NCI-H1930 (cell line): ENCODE measurements around the gene MAD1L1.
"Not testable (repeated sequence)": the region's sequence is repeated elsewhere in the genome, so short reads cannot be mapped to it uniquely, and the experiment has no call there.

Experiments used
- DNase-seq, 2 experiments: peaks; one replicate each; lab custom pipeline; 2025; lab: John Stamatoyannopoulos, UW

The MAD1L1 gene

DNA sequence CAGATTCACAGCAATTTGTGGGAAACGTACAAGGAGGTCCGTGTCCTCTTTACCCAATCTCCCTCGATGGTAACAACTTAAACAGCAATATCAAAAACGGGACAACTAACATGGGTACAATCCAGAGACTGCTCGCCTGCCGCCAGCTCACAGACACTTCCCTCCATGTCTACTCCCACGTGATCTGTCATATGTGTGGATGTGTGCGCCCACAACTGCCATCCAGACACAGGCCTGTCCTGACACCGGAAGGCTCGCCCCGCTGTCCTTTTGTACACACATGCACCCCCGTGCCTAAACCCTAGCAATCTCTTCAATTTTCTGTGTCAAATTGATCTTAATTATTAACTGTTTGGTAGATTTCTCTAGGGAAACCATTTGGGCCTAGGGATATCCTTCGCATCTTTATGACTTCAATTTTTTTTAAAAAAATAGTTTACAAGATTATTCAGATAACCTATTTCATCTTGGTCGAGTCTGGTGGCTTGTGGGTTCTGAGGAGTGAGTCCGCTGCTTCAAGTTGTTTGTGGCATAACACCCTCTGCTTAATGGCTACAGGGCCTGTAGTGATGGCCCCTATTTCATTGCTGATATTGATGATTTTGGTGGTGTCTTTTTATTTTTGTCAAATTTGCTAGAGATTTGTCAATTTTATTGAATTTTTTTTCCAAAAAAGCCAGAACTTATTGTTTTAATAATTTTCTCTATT lies 260.6 kb downstream of the MAD1L1 start:
- no peak for DNase-seq

DNA sequence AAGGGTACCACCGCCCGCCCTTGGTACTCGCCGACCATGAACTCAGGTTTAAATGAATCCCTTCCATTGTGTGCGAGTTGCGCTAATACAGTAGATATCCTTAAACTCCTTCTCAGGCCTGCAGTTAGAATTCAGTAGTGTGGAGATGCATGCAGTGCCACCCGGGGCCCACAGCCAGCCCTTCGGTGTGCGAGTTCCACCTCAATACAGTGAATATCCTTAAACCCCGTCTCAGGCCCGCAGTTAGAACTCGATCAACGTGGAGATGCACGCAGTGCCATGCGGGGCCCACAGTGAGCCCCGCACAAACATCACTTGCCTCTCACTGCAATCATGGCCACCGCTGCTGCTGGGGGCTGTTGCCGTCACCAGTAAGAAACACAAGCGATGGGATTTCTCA lies 261.9 kb downstream of the MAD1L1 start:
- no peak for DNase-seq

DNA sequence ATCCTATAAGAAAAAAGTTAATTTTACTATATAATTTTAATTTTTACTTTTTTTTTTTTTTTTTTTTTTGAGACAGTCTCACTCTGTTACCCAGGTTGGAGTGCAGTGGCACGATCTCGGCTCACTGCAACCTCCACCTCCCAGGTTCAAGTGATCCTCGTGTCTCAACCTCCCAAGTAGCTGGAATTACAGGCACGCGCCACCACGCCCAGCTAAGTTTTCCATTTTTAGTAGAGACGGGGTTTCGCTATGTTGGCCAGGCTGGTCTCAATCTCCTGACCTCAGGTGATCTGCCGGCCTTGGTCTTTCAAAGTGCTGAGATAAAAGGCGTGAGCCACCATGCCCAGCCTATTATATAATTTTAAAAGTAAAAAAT lies 262.5 kb downstream of the MAD1L1 start:
- not testable (repeated sequence) for DNase-seq

- no peak for DNase-seq
Measured at GRCh38 chr7:1969459-1970284, 263.1 kb downstream of the MAD1L1 start.

DNA sequence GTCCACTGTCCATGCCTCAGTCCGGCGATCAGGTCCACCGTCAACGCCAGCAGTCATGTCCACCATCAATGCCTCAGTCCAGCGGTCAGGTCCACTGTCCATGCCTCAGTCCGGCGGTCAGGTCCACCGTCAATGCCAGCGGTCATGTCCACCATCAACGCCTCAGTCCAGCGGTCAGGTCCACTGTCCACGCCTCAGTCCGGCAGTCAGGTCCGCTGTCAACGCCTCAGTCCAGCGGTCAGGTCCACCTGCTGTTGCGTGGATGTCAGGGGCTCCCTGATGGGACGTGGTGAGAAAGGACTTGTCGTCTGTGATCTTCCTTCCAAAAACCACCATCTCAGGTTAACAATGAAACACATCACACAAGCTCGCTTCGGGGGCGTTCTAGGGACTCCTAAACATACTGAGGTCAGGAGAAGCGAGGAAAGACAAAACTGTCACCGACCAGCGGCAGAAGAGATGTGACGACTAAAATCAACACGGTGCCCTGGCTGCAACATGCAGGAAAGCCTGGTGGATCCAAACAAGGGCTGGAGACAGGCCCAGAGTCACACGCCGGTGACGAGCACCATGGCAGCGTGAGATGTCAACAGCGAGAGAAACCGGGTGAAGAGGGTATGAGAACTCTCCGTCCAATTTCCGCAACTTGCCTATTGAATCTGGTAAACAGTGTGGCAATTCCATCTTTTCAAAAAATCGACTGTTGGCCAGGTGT lies 264.2 kb downstream of the MAD1L1 start:
- DNase-seq, result no peak

DNA sequence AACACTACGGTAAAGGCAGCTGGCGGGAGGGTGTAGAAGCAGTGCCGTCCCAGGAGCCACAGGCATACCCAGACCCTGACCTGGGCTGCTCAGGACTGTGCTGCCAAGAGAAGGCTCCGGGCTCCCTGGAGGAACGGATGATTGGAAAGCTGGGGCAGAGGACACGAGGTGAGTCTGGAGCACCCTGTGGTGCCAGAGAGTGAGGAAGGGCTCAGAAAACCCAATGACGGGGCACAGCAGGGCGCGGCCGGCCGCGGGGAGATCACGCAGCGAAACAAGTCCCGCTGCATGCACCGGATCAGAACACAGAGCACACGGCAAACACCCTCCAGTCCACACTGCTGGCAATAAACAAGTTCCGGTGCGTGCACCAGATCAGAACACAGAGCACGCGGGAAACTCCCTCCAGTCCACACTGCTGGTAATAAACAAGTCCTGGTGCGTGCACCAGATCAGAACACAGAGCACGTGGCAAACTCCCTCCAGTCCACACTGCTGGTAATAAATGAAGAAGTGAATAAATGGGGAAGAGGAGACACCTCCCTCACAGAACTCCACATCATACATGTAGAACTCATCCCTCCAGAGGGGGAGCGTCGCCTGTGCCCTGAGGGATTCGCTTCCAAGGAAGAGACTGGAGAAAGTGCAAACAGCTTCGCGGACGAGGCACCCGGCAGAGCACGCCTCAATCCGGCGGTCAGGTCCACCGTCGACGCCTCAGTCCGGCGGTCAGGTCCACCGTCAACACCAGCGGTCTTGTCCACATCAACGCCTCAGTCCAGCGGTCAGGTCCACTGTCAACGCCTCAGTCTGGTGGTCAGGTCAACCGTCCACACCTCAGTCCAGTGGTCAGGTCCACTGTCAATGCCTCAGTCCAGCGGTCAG lies 265.0 kb downstream of the MAD1L1 start:
- no peak for DNase-seq

DNA sequence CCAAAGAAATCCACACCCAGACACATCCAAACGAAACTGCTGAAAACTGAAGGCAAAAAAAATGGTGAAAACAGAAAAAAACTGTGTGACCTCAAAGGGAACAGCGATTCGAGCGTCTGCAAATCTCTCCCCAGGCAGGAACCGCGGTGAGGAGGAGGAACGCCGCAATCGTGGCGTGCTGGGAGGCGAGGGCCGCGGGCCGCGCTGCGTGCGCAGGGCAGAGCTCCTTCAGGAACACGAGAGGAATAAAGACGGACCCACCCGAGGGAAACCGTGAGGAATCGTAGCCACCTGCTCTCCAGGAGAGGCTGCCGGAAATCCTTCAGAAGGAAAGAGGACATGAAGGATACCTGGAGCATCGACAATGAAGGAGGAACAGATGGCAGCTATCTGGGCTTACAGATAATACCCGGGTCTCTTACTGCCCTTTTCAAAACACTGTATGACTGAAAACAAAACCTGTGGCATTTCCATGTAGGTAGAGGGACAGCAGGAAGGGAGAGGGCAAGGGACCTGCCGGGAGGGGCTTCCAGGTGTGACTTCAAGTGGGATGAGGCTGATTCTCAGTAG lies 266.0 kb downstream of the MAD1L1 start:
- DNase-seq, result no peak

DNA sequence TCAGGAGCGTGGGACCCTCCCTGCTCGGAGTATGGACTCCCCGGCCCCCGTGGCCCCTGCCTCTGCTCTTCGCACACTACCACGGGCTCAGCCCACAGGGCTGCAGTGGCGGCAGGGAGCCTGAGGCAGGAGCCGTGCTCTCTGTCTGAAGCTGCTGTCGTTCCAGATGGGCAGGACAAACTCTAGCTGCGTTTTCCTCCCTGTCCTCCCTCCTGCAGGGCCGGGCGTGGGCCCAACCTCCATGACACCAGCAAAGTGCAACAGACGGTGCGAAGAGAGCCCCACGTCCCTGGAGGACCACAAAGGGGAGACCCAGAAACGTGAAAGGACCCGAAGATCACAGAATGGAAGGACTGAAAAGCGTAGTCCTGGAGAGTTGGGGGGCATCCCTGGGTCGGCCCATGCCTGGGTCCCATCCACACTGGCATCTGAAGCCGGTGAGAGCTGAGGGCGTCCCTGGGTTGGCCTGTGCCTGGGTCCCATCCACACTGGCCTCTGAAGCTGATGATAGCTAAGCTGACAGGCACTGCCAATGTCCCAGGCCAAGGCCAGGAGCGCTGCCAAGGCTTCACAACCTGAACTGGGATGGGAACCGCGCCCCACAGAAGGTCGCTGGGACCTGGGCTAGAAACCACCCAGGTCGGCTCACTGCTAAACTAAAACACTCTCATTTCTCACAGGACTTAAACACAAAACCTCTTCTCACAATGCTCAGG lies 267.0 kb downstream of the MAD1L1 start:
- DNase-seq, result no peak

DNA sequence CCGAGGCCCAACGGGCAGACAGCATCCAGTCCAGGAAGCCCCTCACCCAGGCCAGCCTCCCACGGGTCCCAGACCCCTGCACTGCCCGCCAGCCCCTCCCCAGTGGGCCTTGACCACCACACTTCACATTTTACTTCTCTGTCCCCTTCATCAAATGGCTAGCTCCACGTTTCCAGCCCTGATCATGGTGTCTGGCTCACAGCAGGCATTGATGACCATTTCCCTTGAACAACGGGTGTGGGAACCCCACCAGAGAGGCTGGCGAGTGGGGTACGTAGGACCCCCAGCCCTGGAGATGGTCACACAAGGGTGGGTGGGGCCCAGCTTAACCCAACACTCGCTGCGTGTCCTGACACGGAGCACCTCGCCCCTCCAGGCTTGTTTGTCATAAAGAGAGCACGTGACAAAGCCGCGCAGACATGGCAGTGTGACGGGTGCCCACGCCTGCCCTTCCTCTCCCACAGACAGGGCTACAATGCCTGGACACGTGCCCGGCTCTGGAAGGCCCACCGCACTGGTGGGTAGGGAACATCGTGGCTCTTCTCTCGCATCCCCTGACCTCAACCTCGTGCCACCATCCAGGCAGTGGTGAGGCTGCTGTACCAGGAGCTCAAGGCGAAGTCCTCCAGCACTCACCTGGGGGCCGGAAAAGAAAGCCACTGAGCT lies 267.7 kb downstream of the MAD1L1 start:
- no peak for DNase-seq

DNA sequence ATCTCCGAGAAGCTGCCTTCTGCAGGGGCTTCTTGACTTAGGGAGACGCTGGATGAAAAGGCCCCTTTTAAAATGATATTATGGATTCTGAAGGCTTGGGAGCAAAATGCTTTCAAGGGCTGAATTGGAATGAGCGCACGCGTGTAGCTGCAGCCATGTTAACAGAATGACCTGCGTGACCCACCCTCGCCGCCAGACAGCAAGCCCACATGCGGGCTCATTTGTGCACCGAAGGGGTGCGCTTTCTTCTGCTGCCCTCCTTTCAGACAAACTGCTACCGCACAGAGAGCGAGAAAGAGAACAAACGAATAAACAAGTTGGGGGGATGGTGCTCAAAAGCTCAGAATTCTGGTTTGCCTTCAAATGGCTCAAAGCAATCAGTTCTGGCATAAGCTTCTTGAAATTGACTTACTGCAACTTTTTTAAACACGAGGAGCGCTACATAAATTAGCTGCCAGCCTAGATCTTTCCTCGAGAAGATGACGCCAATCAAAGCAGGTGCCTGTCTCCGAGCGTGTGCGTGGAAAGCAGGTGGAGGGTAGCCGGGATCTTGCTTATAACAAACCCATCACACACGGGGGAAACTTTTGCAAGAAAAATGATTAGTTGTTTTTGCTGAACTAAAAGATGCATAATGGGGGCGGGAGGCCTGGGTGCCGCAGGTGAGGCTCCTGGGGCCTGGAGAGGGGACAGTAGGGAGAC lies 268.4 kb downstream of the MAD1L1 start:
- DNase-seq, result no peak

GRCh38 chr7:1963575-1963974 lies 269.2 kb downstream of the MAD1L1 start:
- no peak for DNase-seq

DNA sequence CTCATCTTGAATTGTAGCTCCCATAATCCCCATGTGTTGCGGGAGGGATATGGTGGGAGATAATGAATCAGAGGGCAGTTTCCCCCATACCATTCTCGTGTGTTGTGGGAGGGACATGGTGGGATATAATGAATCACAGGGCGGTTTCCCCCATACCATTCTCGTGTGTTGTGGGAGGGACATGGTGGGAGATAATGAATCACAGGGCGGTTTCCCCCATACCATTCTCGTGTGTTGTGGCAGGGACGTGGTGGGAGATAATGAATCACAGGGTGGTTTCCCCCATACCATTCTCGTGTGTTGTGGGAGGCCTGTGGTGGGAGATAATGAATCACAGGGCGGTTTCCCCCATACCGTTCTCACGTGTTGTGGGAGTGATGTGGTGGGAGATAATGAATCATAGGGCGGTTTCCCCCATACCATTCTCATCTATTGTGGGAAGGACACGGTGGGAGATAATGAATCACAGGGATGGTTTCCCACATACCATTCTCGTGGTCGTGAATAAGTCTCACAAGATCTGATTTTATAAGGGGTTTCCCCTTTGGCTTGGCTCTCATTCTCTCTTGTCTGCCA lies 271.0 kb downstream of the MAD1L1 start:
- DNase-seq, result no peak

GRCh38 chr7:1959305-1959704 lies 273.4 kb downstream of the MAD1L1 start:
- no peak for DNase-seq

DNA sequence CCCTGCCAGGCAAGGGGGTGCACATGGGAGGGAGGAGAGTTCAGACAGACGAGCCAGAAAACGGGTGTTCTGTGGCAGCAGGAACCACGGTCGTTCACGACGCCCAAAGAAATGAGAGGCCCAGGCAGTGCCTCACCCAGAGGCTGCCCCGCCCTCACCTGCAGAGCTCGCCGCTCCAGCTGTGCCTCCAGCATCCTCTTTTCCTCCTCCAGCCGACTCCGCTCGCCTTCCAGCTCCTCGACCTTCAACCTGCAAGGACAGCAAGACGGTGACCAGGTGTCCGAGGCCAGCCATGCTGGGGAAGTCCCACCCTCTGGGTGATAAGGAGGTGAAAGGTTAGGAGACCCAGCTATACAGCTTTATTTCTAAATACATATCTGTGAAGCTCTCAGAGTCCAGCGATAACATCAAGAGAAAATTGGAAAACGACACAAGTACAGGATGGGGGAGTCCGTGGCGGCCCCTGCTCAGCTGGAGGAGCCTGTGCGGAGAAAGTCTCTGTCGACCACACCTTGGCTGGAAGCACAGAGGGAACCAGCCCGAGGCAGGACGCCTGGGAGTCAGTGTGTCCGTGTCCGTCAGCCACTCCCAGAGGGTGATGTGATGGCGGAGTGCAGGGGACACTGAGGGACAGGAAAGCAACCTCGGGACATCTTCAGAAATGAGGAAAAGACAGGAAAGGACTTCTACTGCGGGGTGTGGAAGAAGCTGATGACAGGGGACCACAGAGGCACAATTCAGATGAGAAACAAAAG lies 275.1 kb downstream of the MAD1L1 start:
- no peak for DNase-seq

DNA sequence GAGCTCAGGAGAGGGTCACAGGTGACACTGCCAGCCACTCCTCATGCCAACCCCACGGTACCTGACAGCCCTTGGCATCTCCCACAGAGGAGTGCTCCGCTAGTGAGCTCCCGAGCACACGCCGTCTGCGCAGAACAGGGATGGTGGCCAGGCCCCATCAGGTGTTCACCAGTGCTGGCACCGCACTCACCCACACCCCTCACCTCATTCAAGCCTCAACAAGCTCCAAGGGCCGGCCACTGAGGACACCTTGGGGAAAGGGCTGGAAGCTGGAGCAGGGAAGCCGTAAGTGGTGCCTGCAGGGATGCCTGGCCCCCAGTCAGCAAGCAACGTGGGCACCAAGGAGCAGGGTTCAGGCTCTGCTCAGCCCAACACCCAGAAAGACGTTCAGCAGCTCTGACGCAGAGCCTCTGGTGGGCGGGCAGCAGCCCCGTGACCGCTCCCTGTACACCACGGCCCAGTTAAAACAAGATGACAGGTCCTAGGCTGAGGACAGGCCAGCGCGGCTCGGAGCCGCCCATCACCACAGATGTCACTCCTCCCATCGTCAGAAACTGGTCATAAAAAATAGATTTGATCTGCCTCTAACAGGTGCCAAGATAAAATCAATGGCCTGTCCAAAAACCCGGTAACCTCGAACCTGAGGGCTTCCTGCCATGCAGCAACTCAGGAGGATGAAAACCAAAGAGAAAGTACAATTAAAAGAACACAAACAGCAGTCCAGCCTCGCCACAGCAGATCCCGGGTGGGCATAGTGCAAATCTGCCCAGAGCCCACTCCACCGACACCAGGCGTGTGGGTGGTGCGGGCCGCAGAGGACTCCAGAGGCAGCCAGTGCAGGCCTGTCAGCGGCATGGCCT lies 275.9 kb downstream of the MAD1L1 start:
- DNase-seq, result no peak

GRCh38 chr7:1956141-1956540 lies 276.6 kb downstream of the MAD1L1 start:
- no peak for DNase-seq

DNA sequence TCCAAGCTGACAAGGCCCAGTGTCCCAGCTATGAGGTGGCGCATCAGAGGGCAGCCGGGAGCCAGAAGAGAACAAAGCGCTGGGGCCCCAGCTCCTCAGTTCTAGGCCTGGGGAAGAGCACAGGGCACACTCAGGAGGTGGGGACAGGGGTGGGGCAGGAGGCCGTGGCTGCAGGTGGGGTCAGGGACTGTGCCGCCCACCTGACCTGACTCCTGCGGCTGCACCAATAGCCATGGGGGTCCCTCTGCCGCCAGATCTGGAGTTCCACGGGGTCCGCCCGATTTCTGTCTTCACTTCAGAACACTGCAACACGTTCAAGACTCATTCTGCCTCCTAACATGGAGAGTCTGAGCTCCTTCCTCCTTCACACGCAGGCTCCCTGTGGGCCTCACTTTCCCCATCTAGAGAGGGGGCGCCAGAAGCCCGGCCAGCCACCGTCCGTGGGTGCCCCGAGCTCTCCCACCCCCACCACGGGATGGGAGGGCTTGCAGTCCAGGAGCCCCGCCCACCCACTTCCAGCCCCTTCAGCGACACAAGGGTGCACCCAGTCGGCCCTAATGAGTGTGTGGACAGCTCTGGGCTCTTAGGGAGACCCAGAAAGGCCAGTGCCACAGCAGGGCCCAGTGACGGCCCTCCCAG lies 278.3 kb downstream of the MAD1L1 start:
- no peak for DNase-seq
